GM18907 (cell line): ENCODE measurements around the gene ATG7.
"Not testable (repeated sequence)": the region's sequence is repeated elsewhere in the genome, so short reads cannot be mapped to it uniquely, and the experiment has no call there.

Source experiments
- ATAC-seq: cut with Tn5 transposase; IDR thresholded peaks from one replicate; pipeline ENCODE4 v1.9.1; 2021; ENCODE audit warnings: mild to moderate bottlenecking, moderate library complexity; ENCODE audit not compliant: unreplicated experiment

The ATG7 gene

GRCh38 chr3:11251807-11252176, 20.4 kb upstream of the ATG7 start:
- ATAC-seq: no peak

- ATAC-seq: no peak
These were observed 17.3 kb upstream of the ATG7 start for GRCh38 chr3:11254876-11255275.

GRCh38 chr3:11255537-11255936, 16.7 kb upstream of the ATG7 start:
- not testable (repeated sequence) for ATAC-seq

- no peak for ATAC-seq
These were observed 13.2 kb upstream of the ATG7 start for GRCh38 chr3:11258958-11259357.

- no peak for ATAC-seq
These were observed 11.7 kb upstream of the ATG7 start for GRCh38 chr3:11260460-11260859.

- ATAC-seq: no peak
These were observed 3.2 kb upstream of the ATG7 start for GRCh38 chr3:11269007-11269406.

- no peak for ATAC-seq
These were observed 843 bp downstream of the ATG7 start for GRCh38 chr3:11272906-11273574.

GRCh38 chr3:11273891-11274291, 1.7 kb downstream of the ATG7 start:
- no peak for ATAC-seq

GRCh38 chr3:11274566-11275142, 2.5 kb downstream of the ATG7 start:
- ATAC-seq: no peak

- no peak for ATAC-seq
These were observed 3.7 kb downstream of the ATG7 start for GRCh38 chr3:11275926-11276325.

GRCh38 chr3:11276901-11277300, 4.7 kb downstream of the ATG7 start:
- no peak for ATAC-seq

- ATAC-seq: no peak
These were observed 10.3 kb downstream of the ATG7 start for GRCh38 chr3:11282250-11283138.

GRCh38 chr3:11283139-11283475, 10.9 kb downstream of the ATG7 start:
- ATAC-seq: no peak

- no peak for ATAC-seq
These were observed 11.8 kb downstream of the ATG7 start for GRCh38 chr3:11284011-11284410.

GRCh38 chr3:11285471-11285870, 13.3 kb downstream of the ATG7 start:
- no peak for ATAC-seq

- no peak for ATAC-seq
These were observed 15.2 kb downstream of the ATG7 start for GRCh38 chr3:11287404-11287803.

GRCh38 chr3:11288021-11288491, 15.9 kb downstream of the ATG7 start:
- ATAC-seq: no peak

GRCh38 chr3:11288786-11289637, 16.8 kb downstream of the ATG7 start:
- ATAC-seq: peak; percentile 74

GRCh38 chr3:11289864-11290263, 17.7 kb downstream of the ATG7 start:
- ATAC-seq: no peak

- ATAC-seq: peak; percentile 56
These were observed 18.8 kb downstream of the ATG7 start for GRCh38 chr3:11290743-11291680.
